ENCODE results near the gene SLAMF6. TPM values are rescaled to one million over a fixed set of nuclear protein-coding genes. Genes with fewer than 3 reads are reported as not detected.

The SLAMF6 gene
- total RNA-seq, 4 donors from 2014 or later = 0.60 to 6.7 (median 2.3) TPM; not detected in 1

GRCh38 chr1:160455153-160455517 is 67.9 kb downstream of the SLAMF6 start:
- no peak for DNase-seq
- TF ChIP-seq CTCF (IDR thresholded peaks at IDR 0.05) (no peak), POLR2AphosphoS5 (IDR thresholded peaks at IDR 0.05) (no peak), EP300 (IDR thresholded peaks at IDR 0.05; ENCODE audit: low read depth) (no peak), POLR2A (IDR thresholded peaks at IDR 0.05) (no peak)
- Histone ChIP-seq H3K27ac (no peak overlapping the region), H3K36me3 (no peaks in the 10 kb centered on the region), H3K27me3 (no peaks in the 10 kb centered on the region), H3K9me3 (no peaks in the 10 kb centered on the region), H3K4me3 (no peak overlapping the region), H3K4me1 (peaks cover 0 to 6% (median 0%) of the 10 kb centered on the region in 4 donors)
- in situ Hi-C loops (cut with MboI; ENCODE audit: low pct_ligation_motif_present in 1 of 4, low pct_unique_long_range_greater_than_20kb in 1 of 4, low sequenced_read_pairs in 3 of 4) (no loop called here), intact Hi-C loops (cut with DNase I; ENCODE audit: low total_unique reads) (no loop called here)
- 60 to 79% methylated on average over 1 of the region's 1 CpG for WGBS, 2 donors (ENCODE audit: low coverage in 1 of 2)

GRCh38 chr1:160454371-160455152 is 68.5 kb downstream of the SLAMF6 start:
- intact Hi-C loops (cut with DNase I; ENCODE audit: low total_unique reads) (no loop called here), in situ Hi-C loops (cut with MboI; ENCODE audit: low pct_ligation_motif_present in 1 of 4, low pct_unique_long_range_greater_than_20kb in 1 of 4, low sequenced_read_pairs in 3 of 4) (no loop called here)
- H3K27ac ChIP-seq = no peak overlapping the region
- H3K4me1 ChIP-seq = peaks cover 0 to 6% (median 0%) of the 10 kb centered on the region in 4 donors
- no peaks in the 10 kb centered on the region for H3K36me3 ChIP-seq
- H3K4me3 ChIP-seq = no peak overlapping the region
- WGBS, 2 donors (ENCODE audit: low coverage in 1 of 2) = 75 to 81% methylated on average over 6 of the region's 6 CpGs
- H3K27me3 ChIP-seq = no peaks in the 10 kb centered on the region
- TF ChIP-seq POLR2AphosphoS5 (IDR thresholded peaks at IDR 0.05) (no peak), POLR2A (IDR thresholded peaks at IDR 0.05) (no peak), CTCF (IDR thresholded peaks at IDR 0.05) (no peak), EP300 (IDR thresholded peaks at IDR 0.05; ENCODE audit: low read depth) (no peak)
- no peak for DNase-seq
- no peaks in the 10 kb centered on the region for H3K9me3 ChIP-seq

- in situ Hi-C loops (cut with MboI; ENCODE audit: low pct_ligation_motif_present in 1 of 4, low pct_unique_long_range_greater_than_20kb in 1 of 4, low sequenced_read_pairs in 3 of 4) = no loop called here
- intact Hi-C loops (cut with DNase I; ENCODE audit: low total_unique reads) = no loop called here
- Histone ChIP-seq H3K27me3 (no peaks in the 10 kb centered on the region), H3K36me3 (no peaks in the 10 kb centered on the region), H3K4me3 (no peak overlapping the region), H3K27ac (no peak overlapping the region), H3K9me3 (no peaks in the 10 kb centered on the region), H3K4me1 (peaks cover 0 to 6% (median 0%) of the 10 kb centered on the region in 4 donors)
- DNase-seq = no peak
- TF ChIP-seq EP300 (IDR thresholded peaks at IDR 0.05; ENCODE audit: low read depth) (no peak), POLR2AphosphoS5 (IDR thresholded peaks at IDR 0.05) (no peak), POLR2A (IDR thresholded peaks at IDR 0.05) (no peak), CTCF (IDR thresholded peaks at IDR 0.05) (no peak)
- WGBS, 2 donors (ENCODE audit: low coverage in 1 of 2) = 61 to 79% methylated on average over 4 to 7 of the region's 7 CpGs
Measured at GRCh38 chr1:160453443-160453842, 69.6 kb downstream of the SLAMF6 start.

DNA sequence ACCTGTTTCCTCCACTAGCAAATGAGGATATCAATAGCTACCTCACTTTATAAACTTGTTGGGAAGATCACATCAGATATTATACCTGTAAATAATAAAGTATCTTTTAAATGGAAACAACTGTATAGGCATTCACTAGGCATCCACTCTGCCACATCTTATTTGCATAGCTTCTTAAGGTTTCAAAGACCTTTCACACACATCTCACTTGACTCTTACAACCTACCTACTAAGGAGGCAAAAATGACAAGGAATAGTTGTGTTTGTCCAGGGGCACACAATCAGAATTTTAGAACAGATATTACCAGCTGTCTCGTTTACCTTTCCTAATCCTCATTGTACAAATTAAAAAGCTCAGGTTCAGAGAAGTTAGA is 71.2 kb downstream of the SLAMF6 start:
- Histone ChIP-seq H3K27ac (no peak overlapping the region), H3K4me3 (no peak overlapping the region), H3K36me3 (no peaks in the 10 kb centered on the region), H3K4me1 (peaks cover 0 to 10% (median 3%) of the 10 kb centered on the region in 4 donors), H3K27me3 (no peaks in the 10 kb centered on the region), H3K9me3 (no peaks in the 10 kb centered on the region)
- no peak for TF ChIP-seq POLR2AphosphoS5 (IDR thresholded peaks at IDR 0.05)
- whole genome bisulfite sequencing, 2 donors (ENCODE audit: low coverage in 1 of 2) = 70 to 71% methylated on average over 1 of the region's 1 CpG
- DNase-seq = no peak
- intact Hi-C loops (cut with DNase I; ENCODE audit: low total_unique reads) = no loop called here
- in situ Hi-C loops (cut with MboI; ENCODE audit: low pct_ligation_motif_present in 1 of 4, low pct_unique_long_range_greater_than_20kb in 1 of 4, low sequenced_read_pairs in 3 of 4) = no loop called here
